GM19468 (cell line): ENCODE measurements around the gene FLRT1.
"Not testable (repeated sequence)": the region's sequence is repeated elsewhere in the genome, so short reads cannot be mapped to it uniquely, and the experiment has no call there.

ENCODE experiments used
- ATAC-seq: cut with Tn5 transposase; IDR thresholded peaks from one replicate; pipeline ENCODE4 v1.9.1; 2021; ENCODE audit warnings: mild to moderate bottlenecking, moderate library complexity, moderate number of reproducible peaks; ENCODE audit not compliant: unreplicated experiment; ENCODE audit errors: extremely low read depth

FLRT1 gene

GRCh38 chr11:64041846-64042245 is 6.1 kb downstream of the FLRT1 start:
- no peak for ATAC-seq

GRCh38 chr11:64042301-64042700 is 6.6 kb downstream of the FLRT1 start:
- ATAC-seq = no peak

- ATAC-seq = no peak
These were observed 7.8 kb downstream of the FLRT1 start for GRCh38 chr11:64043545-64043944.

GRCh38 chr11:64044730-64045393 is 9.1 kb downstream of the FLRT1 start:
- no peak for ATAC-seq

- no peak for ATAC-seq
These were observed 10.0 kb downstream of the FLRT1 start for GRCh38 chr11:64045700-64046099.

- ATAC-seq = not testable (repeated sequence)
These were observed 11.6 kb downstream of the FLRT1 start for GRCh38 chr11:64047373-64047772.

GRCh38 chr11:64048042-64048854 is 12.5 kb downstream of the FLRT1 start:
- ATAC-seq = no peak

- no peak for ATAC-seq
These were observed 13.8 kb downstream of the FLRT1 start for GRCh38 chr11:64049509-64049908.

- no peak for ATAC-seq
These were observed 15.6 kb downstream of the FLRT1 start for GRCh38 chr11:64051297-64051696.

- ATAC-seq = no peak
These were observed 16.7 kb downstream of the FLRT1 start for GRCh38 chr11:64052436-64052835.

GRCh38 chr11:64052938-64053622 is 17.3 kb downstream of the FLRT1 start:
- ATAC-seq = no peak

GRCh38 chr11:64053699-64054098 is 18.0 kb downstream of the FLRT1 start:
- no peak for ATAC-seq

GRCh38 chr11:64055077-64055476 is 19.3 kb downstream of the FLRT1 start:
- no peak for ATAC-seq

GRCh38 chr11:64056213-64056785 is 20.6 kb downstream of the FLRT1 start:
- no peak for ATAC-seq

- no peak for ATAC-seq
These were observed 21.1 kb downstream of the FLRT1 start for GRCh38 chr11:64056861-64057260.

- no peak for ATAC-seq
These were observed 22.2 kb downstream of the FLRT1 start for GRCh38 chr11:64057890-64058289.

- no peak for ATAC-seq
These were observed 22.8 kb downstream of the FLRT1 start for GRCh38 chr11:64058494-64058893.

- no peak for ATAC-seq
These were observed 23.8 kb downstream of the FLRT1 start for GRCh38 chr11:64059339-64060140.

- no peak for ATAC-seq
These were observed 24.6 kb downstream of the FLRT1 start for GRCh38 chr11:64060263-64060860.
